ENCODE data around the gene PEDS1. TPM values are rescaled to one million over a fixed set of nuclear protein-coding genes. Genes with fewer than 3 reads are reported as not detected.

The PEDS1 gene
- total and polyA plus RNA-seq, 2 of the 13 experiments (the other 11 are each of a cell fraction or from before 2014, with no cell fraction given): 30.5 to 93.9 TPM

- TF ChIP-seq HNF4G (IDR thresholded peaks at IDR 0.05; ENCODE audit: borderline replicate concordance, low read depth, low read length) (no peak), HNF4G (CRISPR knock-in tag; IDR thresholded peaks at IDR 0.05; ENCODE audit: borderline replicate concordance, low read depth) (no peak), SP5 (CRISPR knock-in tag; IDR thresholded peaks at IDR 0.05; ENCODE audit: borderline replicate concordance, low read depth) (no peak), ZNF556 (CRISPR knock-in tag; IDR thresholded peaks at IDR 0.05; ENCODE audit: borderline replicate concordance) (no peak), PHF8 (CRISPR knock-in tag; IDR thresholded peaks at IDR 0.05) (no peak), ZFP36L1 (CRISPR knock-in tag; IDR thresholded peaks at IDR 0.05) (no peak), THAP11 (CRISPR knock-in tag; IDR thresholded peaks at IDR 0.05) (no peak), SMAD3 (CRISPR knock-in tag; IDR thresholded peaks at IDR 0.05) (peak; percentile 7; the same call in 1 of the 2 replicates), MNT (IDR thresholded peaks at IDR 0.05) (no peak), TGIF2 (CRISPR knock-in tag; IDR thresholded peaks at IDR 0.05) (no peak), HOXD1 (CRISPR knock-in tag; IDR thresholded peaks at IDR 0.05) (no peak; the same call in 1 of the 2 replicates), FOXA1 (IDR thresholded peaks at IDR 0.05) (no peak), FOXA1 (CRISPR knock-in tag; IDR thresholded peaks at IDR 0.05) (no peak), MYC (CRISPR knock-in tag; IDR thresholded peaks at IDR 0.05; ENCODE audit: borderline replicate concordance) (no peak; the same call in 1 of the 2 replicates), CCDC6 (CRISPR knock-in tag; IDR thresholded peaks at IDR 0.05) (no peak), NFIC (IDR thresholded peaks at IDR 0.05; ENCODE audit: low read length) (no peak), ZNF772 (CRISPR knock-in tag; IDR thresholded peaks at IDR 0.05) (0 out of 2 replicates have a peak, but pooled peaks have one; percentile 36), ZNF607 (CRISPR knock-in tag; IDR thresholded peaks at IDR 0.05; ENCODE audit: borderline replicate concordance) (no peak), SPEN (CRISPR knock-in tag; IDR thresholded peaks at IDR 0.05; ENCODE audit: low read depth) (no peak), ZBTB7A (CRISPR knock-in tag; IDR thresholded peaks at IDR 0.05) (no peak), HOXA9 (CRISPR knock-in tag; IDR thresholded peaks at IDR 0.05; ENCODE audit: borderline replicate concordance) (no peak), ZNF441 (CRISPR knock-in tag; IDR thresholded peaks at IDR 0.05; ENCODE audit: borderline replicate concordance) (0 out of 2 replicates have a peak, but pooled peaks have one; percentile 9), ZSCAN22 (CRISPR knock-in tag; IDR thresholded peaks at IDR 0.05) (no peak), YEATS4 (CRISPR knock-in tag; IDR thresholded peaks at IDR 0.05; ENCODE audit: borderline replicate concordance) (no peak), ZC3H13 (CRISPR knock-in tag; IDR thresholded peaks at IDR 0.05) (no peak), DRAP1 (CRISPR knock-in tag; IDR thresholded peaks at IDR 0.05) (no peak), GATAD2A (CRISPR knock-in tag; IDR thresholded peaks at IDR 0.05) (no peak), MXD4 (CRISPR knock-in tag; IDR thresholded peaks at IDR 0.05) (no peak), KLF6 (CRISPR knock-in tag; IDR thresholded peaks at IDR 0.05) (no peak), ZBTB21 (CRISPR knock-in tag; IDR thresholded peaks at IDR 0.05) (peak; percentile 12; the same call in 1 of the 2 replicates)
- TF ChIP-seq, protein P1, sequence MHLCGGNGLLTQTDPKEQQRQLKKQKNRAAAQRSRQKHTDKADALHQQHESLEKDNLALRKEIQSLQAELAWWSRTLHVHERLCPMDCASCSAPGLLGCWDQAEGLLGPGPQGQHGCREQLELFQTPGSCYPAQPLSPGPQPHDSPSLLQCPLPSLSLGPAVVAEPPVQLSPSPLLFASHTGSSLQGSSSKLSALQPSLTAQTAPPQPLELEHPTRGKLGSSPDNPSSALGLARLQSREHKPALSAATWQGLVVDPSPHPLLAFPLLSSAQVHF (CRISPR knock-in tag; IDR thresholded peaks at IDR 0.05): no peak
- TF ChIP-seq, protein P2, sequence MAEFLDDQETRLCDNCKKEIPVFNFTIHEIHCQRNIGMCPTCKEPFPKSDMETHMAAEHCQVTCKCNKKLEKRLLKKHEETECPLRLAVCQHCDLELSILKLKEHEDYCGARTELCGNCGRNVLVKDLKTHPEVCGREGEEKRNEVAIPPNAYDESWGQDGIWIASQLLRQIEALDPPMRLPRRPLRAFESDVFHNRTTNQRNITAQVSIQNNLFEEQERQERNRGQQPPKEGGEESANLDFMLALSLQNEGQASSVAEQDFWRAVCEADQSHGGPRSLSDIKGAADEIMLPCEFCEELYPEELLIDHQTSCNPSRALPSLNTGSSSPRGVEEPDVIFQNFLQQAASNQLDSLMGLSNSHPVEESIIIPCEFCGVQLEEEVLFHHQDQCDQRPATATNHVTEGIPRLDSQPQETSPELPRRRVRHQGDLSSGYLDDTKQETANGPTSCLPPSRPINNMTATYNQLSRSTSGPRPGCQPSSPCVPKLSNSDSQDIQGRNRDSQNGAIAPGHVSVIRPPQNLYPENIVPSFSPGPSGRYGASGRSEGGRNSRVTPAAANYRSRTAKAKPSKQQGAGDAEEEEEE (CRISPR knock-in tag; IDR thresholded peaks at IDR 0.05; ENCODE audit: borderline replicate concordance): no peak
Measured at GRCh38 chr20:50153153-50153499, 397 bp downstream of the PEDS1 start (continued).

Measured in HepG2 (cell line).